Measurements from ENCODE around the gene CCDC54.

GRCh38 chr3:107377151-107377550 is at the start of gene CCDC54:
- TF ChIP-seq TAF1 (IDR thresholded peaks at IDR 0.05; ENCODE audit: low read depth) (no peak), REST (IDR thresholded peaks at IDR 0.05; ENCODE audit: low read depth) (no peak), EP300 (IDR thresholded peaks at IDR 0.05; ENCODE audit: borderline replicate concordance) (no peak), NFIC (IDR thresholded peaks at IDR 0.05) (no peak), CEBPB (IDR thresholded peaks at IDR 0.05) (no peak)

All from Ishikawa (cell line).